8988T (cell line): ENCODE measurements around the gene BHLHA9.
"Not testable (repeated sequence)": the region's sequence is repeated elsewhere in the genome, so short reads cannot be mapped to it uniquely, and the experiment has no call there.

ENCODE experiments used
- DNase-seq: peaks from one replicate; pipeline ENCODE4 v3.0.0; 2011

BHLHA9 gene

GRCh38 chr17:1270210-1271029 lies at the start of gene BHLHA9:
Gene BHLHA9 (plus strand): TSS chr17:1270444. CDS start chr17:1270564, 120 bp downstream.
- no peak for DNase-seq

GRCh38 chr17:1221209-1221608 lies 49.0 kb upstream of the BHLHA9 start:
- no peak for DNase-seq

- no peak for DNase-seq
These were observed 47.9 kb upstream of the BHLHA9 start for GRCh38 chr17:1222321-1222720.

GRCh38 chr17:1223662-1224061 lies 46.6 kb upstream of the BHLHA9 start:
- DNase-seq: no peak

- no peak for DNase-seq
These were observed 45.9 kb upstream of the BHLHA9 start for GRCh38 chr17:1224330-1224729.

GRCh38 chr17:1226308-1226707 lies 43.9 kb upstream of the BHLHA9 start:
- DNase-seq: no peak

GRCh38 chr17:1227365-1227764 lies 42.9 kb upstream of the BHLHA9 start:
- no peak for DNase-seq

GRCh38 chr17:1227917-1228780 lies 42.1 kb upstream of the BHLHA9 start:
- no peak for DNase-seq

GRCh38 chr17:1228781-1229348 lies 41.4 kb upstream of the BHLHA9 start:
- DNase-seq: peak; percentile 47

- DNase-seq: peak; percentile 76
These were observed 40.8 kb upstream of the BHLHA9 start for GRCh38 chr17:1229349-1229899.

GRCh38 chr17:1229900-1230501 lies 40.2 kb upstream of the BHLHA9 start:
- no peak for DNase-seq

- no peak for DNase-seq
These were observed 38.8 kb upstream of the BHLHA9 start for GRCh38 chr17:1231456-1231855.

- no peak for DNase-seq
These were observed 37.9 kb upstream of the BHLHA9 start for GRCh38 chr17:1232331-1232730.

- DNase-seq: no peak
These were observed 37.5 kb upstream of the BHLHA9 start for GRCh38 chr17:1232786-1233185.

- DNase-seq: no peak
These were observed 35.8 kb upstream of the BHLHA9 start for GRCh38 chr17:1234455-1234854.

- no peak for DNase-seq
These were observed 32.8 kb upstream of the BHLHA9 start for GRCh38 chr17:1237471-1237870.

GRCh38 chr17:1239210-1239609 lies 31.0 kb upstream of the BHLHA9 start:
- DNase-seq: no peak

- not testable (repeated sequence) for DNase-seq
These were observed 29.8 kb upstream of the BHLHA9 start for GRCh38 chr17:1240426-1240825.

- no peak for DNase-seq
These were observed 28.3 kb upstream of the BHLHA9 start for GRCh38 chr17:1241929-1242328.

- DNase-seq: no peak
These were observed 25.6 kb upstream of the BHLHA9 start for GRCh38 chr17:1244606-1245012.

GRCh38 chr17:1251866-1252608 lies 18.2 kb upstream of the BHLHA9 start:
- no peak for DNase-seq

GRCh38 chr17:1255041-1255440 lies 15.2 kb upstream of the BHLHA9 start:
- no peak for DNase-seq
